Skeletal muscle satellite cell (primary cell): ENCODE data around the gene MEIOSIN.
A peak's percentile ranks its signal among the peaks of the same experiment; 100 is the strongest.
"Not testable (repeated sequence)": the region's sequence is repeated elsewhere in the genome, so short reads cannot be mapped to it uniquely, and the experiment has no call there.

Experiments used
- H3K27me3 ChIP-seq: 2 replicates; pipeline ENCODE4 v1.7.0; 2013; ENCODE audit warnings: low read length; ENCODE audit not compliant: control insufficient read depth, insufficient read depth
- H3K36me3 ChIP-seq: 2 replicates; pipeline ENCODE4 v1.7.0; 2013; ENCODE audit warnings: mild to moderate bottlenecking, control low read depth, low read length; ENCODE audit not compliant: insufficient read depth
- H3K4me1 ChIP-seq: 2 replicates; pipeline ENCODE4 v1.7.0; 2013; ENCODE audit warnings: low read length; ENCODE audit not compliant: control insufficient read depth, insufficient read depth
- H3K4me2 ChIP-seq: 2 replicates; pipeline ENCODE4 v1.7.0; 2013; ENCODE audit warnings: mild to moderate bottlenecking, low read length
- H3K4me3 ChIP-seq: 2 replicates; pipeline ENCODE4 v1.7.0; 2013; ENCODE audit warnings: low read length
- H3K9ac ChIP-seq: 2 replicates; pipeline ENCODE4 v1.7.0; 2013; ENCODE audit warnings: mild to moderate bottlenecking, low read depth, low read length, moderate library complexity
- H3K9me3 ChIP-seq: replicated peaks from 2 replicates; pipeline ENCODE4 v1.7.0; 2013; ENCODE audit warnings: mild to moderate bottlenecking, control low read depth, low read length

MEIOSIN gene

DNA sequence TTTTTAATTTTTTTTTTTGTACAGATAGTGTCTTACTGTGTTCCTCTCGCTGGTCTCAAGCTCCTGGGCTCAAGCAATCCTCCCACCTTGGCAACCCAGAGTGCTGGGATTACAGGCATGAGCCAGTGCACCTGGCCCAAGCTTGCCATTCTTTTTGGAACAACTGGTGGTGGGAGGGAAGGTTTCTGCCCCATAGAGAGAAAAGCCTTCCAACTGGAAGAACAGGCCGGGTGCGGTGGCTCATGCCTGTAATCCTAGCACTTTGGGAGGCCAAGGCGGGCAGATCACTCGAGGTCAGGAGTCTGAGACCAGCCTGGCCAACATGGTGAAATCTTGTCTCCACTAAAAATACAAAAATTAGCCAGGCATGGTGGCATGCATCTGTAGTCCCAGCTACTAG is 66.3 kb downstream of the MEIOSIN start:
- H3K4me3 ChIP-seq, H3K9ac ChIP-seq, H3K36me3 ChIP-seq, H3K9me3 ChIP-seq, H3K27me3 ChIP-seq, H3K4me2 ChIP-seq: not testable (repeated sequence)
- H3K4me1 ChIP-seq, result peaks cover 17% of the 10 kb centered on the region

DNA sequence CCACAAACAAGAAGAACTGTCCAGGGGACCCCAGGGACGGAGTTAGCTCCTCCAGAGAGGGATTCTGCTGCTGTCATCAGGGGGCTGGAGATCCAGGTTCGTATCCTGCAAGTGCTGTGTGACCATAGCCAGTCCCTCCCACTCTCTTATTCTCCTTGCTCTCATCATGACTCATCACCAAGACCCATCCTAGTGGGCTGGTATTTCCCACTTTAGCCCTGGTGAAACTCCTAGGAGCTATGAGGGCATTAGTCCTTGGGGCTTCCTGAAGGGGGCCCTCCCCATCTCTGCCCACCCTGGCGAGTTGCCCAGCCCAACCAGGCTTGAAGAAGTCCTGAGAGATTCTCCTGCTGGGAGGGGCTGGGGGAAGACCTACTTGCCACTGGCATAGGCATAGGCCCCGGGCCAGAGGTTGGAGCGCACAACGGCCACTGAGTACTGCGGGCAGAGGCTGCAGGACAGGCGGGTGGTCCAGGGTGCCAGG is 66.9 kb downstream of the MEIOSIN start:
- peak overlapping the region; percentile 23 for H3K4me2 ChIP-seq
- H3K9me3 ChIP-seq, result no peaks in the 10 kb centered on the region
- peak overlapping the region; percentile 24 for H3K4me3 ChIP-seq
- no peak overlapping the region for H3K9ac ChIP-seq
- peaks cover 17% of the 10 kb centered on the region for H3K4me1 ChIP-seq
- no peaks in the 10 kb centered on the region for H3K27me3 ChIP-seq
- H3K36me3 ChIP-seq, result no peaks in the 10 kb centered on the region

DNA sequence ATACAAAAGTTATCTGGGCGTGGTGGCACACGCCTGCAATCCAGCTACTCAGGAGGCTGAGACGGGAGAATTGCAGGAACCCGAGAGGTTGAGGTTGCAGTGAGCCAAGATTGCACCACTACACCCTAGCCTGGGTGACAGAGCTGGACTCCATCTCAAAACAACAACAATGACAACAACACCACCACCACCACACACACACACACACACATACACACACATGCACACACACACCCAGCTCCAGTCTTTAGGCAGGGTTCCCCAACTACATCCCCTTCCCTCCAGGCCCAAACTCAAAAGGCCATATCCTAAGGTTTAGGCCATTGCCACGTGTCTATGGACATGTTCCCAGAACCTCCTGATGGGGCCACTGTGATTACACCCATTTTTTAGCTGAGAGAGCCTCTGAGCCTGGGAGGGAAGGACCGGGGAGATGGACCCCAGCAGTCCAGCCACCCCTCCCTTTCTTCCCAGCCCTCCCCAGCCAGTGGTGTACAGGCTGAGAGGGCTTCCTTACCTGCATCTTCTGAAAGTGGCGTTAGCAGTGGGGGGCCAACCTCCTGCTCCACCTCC is 68.5 kb downstream of the MEIOSIN start:
- H3K4me2 ChIP-seq, result no peak overlapping the region
- peaks cover 22% of the 10 kb centered on the region for H3K4me1 ChIP-seq
- H3K27me3 ChIP-seq, result no peaks in the 10 kb centered on the region
- H3K4me3 ChIP-seq, result no peak overlapping the region
- H3K9me3 ChIP-seq, result no peaks in the 10 kb centered on the region
- no peaks in the 10 kb centered on the region for H3K36me3 ChIP-seq
- H3K9ac ChIP-seq, result no peak overlapping the region

DNA sequence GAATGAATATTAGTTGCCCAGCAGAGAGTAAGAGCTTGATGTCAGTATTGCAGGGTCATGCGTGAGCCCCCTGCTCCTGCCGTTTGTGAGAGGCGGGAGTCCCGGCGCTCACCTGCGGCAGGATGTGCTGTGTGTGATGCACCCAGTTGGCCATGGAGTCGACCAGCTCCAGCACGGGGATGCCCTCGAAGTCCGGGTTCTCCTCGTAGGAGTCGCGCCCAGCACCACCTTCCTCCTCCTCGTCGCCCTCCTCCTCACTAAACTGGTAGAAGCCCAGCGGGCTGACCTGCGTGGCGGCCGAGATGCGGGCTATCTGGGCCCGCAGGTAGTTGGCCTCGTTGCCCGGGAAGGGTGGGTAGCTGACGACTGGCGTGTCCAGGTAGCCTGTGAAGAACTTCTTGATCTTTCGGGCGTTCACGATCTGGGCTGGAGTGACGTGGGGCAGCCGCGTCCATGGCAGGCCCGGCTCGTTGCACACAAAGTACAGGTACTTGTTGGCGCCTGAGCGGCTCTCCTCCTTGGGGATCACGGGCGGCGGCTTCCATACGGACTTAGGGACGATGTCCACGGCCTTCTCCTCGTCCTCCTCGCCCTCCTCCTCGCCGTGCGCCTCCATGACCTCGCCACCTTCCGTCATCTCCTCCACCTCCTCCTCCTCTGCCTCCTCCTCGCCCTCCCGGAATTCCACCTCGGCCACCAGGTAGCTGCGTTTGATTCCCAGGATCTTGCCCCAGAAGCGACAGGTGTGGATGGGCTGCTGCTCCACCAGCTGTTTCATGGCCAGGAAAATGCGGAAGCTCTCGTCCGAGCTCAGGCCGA is 71.1 kb downstream of the MEIOSIN start:
- Histone ChIP-seq H3K27me3 (no peaks in the 10 kb centered on the region), H3K4me3 (no peak overlapping the region), H3K4me2 (no peak overlapping the region), H3K4me1 (peaks cover 18% of the 10 kb centered on the region), H3K9me3 (no peaks in the 10 kb centered on the region), H3K36me3 (no peaks in the 10 kb centered on the region), H3K9ac (no peak overlapping the region)

DNA sequence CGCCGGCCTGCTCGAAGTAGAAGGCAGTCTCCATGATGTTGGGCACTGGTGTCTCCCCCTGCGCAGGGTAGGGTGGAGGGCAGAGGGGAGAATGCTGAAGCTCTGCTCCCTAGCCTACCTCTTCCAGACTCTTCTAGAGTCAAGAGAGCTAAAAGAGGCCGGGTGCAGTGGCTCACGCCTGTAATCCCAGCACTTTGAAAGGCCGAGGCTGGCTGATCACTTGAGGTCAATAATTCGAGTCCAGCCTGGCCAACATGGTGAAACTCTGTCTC is 71.7 kb downstream of the MEIOSIN start:
- Histone ChIP-seq H3K36me3 (no peaks in the 10 kb centered on the region), H3K9ac (no peak overlapping the region), H3K4me1 (peaks cover 18% of the 10 kb centered on the region), H3K4me2 (no peak overlapping the region), H3K9me3 (no peaks in the 10 kb centered on the region), H3K4me3 (no peak overlapping the region), H3K27me3 (no peaks in the 10 kb centered on the region)

DNA sequence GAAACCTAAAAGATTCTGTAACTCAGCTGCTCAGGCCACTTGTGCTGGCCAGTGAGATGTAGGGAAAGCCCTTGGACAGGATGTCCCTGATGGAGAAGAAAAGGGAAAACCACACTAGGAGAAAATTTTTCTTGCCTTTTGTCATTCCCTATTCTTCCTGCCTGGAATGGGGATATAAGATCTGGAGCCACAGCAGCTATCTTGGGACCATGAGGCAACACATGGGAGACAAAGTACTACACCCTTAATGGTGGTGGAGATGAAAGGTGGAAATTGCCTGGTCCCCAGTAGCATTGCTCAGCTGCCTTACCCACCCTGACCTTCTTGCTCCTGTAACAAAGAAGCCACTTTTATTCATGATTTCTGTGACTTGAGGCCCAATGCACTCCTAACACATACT is 72.5 kb downstream of the MEIOSIN start:
- Histone ChIP-seq H3K36me3 (no peaks in the 10 kb centered on the region), H3K27me3 (no peaks in the 10 kb centered on the region), H3K4me1 (peaks cover 19% of the 10 kb centered on the region), H3K4me3 (no peak overlapping the region), H3K9ac (no peak overlapping the region), H3K9me3 (no peaks in the 10 kb centered on the region), H3K4me2 (no peak overlapping the region)

DNA sequence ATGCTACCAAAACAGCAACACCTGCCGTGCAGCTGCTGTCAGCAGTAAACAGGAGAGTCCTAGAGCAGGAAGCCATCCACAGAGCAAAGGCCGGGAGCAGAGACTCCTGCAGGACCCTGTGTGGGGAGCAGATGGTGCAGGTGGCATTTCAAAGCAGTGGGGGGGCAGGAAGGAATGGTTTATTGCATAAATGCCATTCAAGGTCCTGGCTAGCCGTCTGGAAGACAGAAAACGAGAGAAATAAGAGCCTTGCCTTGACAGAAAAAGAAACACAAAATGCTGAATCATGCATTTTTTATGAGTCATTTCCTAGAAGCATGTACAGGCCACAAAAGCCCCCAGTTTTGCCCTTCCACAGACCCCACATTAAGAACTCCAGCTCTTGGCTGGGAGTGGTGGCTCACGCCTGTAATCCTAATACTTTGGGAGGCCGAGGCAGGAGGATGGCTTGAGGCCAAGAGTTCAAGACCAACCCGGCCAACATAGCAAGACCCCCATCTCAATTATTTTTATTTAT is 76.5 kb downstream of the MEIOSIN start:
- H3K4me1 ChIP-seq, result peaks cover 20% of the 10 kb centered on the region
- no peak overlapping the region for H3K4me3 ChIP-seq
- peak overlapping the region; percentile 9 for H3K9ac ChIP-seq
- H3K4me2 ChIP-seq, result peak overlapping the region; percentile 66
- no peaks in the 10 kb centered on the region for H3K9me3 ChIP-seq
- H3K27me3 ChIP-seq, result no peaks in the 10 kb centered on the region
- no peaks in the 10 kb centered on the region for H3K36me3 ChIP-seq

DNA sequence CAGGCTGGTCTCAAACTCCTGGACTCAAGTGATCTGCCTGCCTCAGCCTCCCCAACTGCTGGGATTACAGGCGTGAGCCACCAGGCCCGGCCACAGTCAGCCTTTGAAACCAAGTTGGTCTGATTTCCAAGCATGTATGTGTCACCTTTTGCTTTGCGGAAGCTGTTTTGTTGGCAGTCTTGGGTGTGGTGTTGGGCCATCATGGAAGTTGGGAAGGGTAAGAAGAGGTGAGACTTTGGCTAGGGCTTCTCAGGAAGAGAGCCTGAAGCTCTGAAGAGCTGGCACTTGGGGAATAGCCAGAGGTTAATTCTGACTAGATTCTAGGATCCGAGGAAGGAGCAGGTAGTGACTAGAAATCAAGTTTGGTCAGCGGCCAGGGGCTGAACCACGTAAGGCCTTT is 79.1 kb downstream of the MEIOSIN start:
- H3K27me3 ChIP-seq, result no peaks in the 10 kb centered on the region
- no peaks in the 10 kb centered on the region for H3K36me3 ChIP-seq
- no peak overlapping the region for H3K4me2 ChIP-seq
- no peaks in the 10 kb centered on the region for H3K9me3 ChIP-seq
- no peak overlapping the region for H3K4me3 ChIP-seq
- H3K4me1 ChIP-seq, result peaks cover 18% of the 10 kb centered on the region
- H3K9ac ChIP-seq, result no peak overlapping the region
